Fibroblast of villous mesenchyme (primary cell): ENCODE measurements around the gene NTNG2. TPM values are rescaled to one million over a fixed set of nuclear protein-coding genes. Genes with fewer than 3 reads are reported as not detected.

Experiments used
- DNase-seq: peaks from one replicate; pipeline ENCODE4 v3.0.0-alpha.2; 2010; ENCODE audit warnings: low read depth
- H3K4me3 ChIP-seq: 2 replicates; pipeline ENCODE4 v1.5.1; 2011; ENCODE audit warnings: low read depth, mild to moderate bottlenecking, low read length
- total RNA-seq: library from RNA; depleted of rRNA; stranded (reverse); fragments of >200 nt; gene quantifications from 2 replicates; pipeline ENCODE4 v1.2.3, GENCODE V29; 2012
- TF ChIP-seq, protein P1 (sequence below): IDR thresholded peaks from 2 replicates; pipeline ENCODE4 v1.5.1; 2012; ENCODE audit warnings: low read depth, mild to moderate bottlenecking, low read length; ENCODE audit not compliant: insufficient read depth

NTNG2 gene
- total RNA-seq, 1 donor = 0.86 TPM

DNA sequence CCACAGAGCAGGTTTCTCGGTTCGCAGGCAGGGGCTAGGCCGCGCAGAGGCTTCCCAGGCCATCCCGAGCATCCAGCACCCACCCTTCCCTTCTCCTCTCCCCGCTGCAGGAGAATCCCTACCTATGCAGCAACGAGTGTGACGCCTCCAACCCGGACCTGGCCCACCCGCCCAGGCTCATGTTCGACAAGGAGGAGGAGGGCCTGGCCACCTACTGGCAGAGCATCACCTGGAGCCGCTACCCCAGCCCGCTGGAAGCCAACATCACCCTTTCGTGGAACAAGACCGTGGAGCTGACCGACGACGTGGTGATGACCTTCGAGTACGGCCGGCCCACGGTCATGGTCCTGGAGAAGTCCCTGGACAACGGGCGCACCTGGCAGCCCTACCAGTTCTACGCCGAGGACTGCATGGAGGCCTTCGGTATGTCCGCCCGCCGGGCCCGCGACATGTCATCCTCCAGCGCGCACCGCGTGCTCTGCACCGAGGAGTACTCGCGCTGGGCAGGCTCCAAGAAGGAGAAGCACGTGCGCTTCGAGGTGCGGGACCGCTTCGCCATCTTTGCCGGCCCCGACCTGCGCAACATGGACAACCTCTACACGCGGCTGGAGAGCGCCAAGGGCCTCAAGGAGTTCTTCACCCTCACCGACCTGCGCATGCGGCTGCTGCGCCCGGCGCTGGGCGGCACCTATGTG, 36.1 kb downstream of the NTNG2 start:
- TF ChIP-seq, protein P1, sequence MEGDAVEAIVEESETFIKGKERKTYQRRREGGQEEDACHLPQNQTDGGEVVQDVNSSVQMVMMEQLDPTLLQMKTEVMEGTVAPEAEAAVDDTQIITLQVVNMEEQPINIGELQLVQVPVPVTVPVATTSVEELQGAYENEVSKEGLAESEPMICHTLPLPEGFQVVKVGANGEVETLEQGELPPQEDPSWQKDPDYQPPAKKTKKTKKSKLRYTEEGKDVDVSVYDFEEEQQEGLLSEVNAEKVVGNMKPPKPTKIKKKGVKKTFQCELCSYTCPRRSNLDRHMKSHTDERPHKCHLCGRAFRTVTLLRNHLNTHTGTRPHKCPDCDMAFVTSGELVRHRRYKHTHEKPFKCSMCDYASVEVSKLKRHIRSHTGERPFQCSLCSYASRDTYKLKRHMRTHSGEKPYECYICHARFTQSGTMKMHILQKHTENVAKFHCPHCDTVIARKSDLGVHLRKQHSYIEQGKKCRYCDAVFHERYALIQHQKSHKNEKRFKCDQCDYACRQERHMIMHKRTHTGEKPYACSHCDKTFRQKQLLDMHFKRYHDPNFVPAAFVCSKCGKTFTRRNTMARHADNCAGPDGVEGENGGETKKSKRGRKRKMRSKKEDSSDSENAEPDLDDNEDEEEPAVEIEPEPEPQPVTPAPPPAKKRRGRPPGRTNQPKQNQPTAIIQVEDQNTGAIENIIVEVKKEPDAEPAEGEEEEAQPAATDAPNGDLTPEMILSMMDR = no peak
- no peak overlapping the region for H3K4me3 ChIP-seq
- DNase-seq = no peak

DNA sequence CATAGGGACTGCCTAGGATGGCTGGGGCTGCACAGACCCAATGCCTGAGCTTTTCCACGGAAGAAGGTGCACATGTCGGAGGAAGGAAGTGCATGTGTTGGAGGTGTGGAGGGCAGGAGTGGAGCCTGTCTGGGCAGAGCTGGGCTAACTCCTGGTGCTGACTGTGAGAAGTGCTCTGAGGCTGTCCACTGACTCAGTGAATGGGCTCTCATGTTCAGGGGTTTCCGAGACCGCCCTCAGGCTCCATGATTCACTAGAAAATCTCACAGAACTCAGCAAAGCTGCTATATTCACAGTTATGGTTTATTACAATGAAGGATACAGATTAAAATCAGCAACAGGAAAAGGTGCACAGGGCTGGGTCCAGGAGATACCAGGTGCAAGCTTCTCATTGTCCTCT, 37.2 kb downstream of the NTNG2 start:
- no peak for DNase-seq
- TF ChIP-seq, protein P1 = no peak
- H3K4me3 ChIP-seq = no peak overlapping the region

DNA sequence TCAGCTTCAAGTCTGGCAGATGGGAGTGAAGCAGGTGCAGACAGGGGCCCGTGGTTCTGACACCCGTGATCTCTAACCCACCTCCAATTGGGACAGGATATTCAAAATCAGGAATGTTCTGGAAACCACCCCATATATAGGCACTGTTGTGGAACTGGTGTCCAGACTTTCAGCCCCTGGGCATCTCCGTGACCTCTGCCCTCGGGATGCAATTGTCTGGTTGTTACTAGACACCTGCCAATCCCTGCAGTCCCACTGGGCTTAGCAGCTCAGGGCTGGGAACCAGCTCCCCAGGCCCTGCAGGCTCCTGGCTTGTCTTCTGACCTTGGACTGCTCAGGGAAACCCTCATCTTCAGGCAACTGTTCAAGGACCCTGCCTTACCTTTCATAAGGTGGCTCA, 38.8 kb downstream of the NTNG2 start:
- TF ChIP-seq, protein P1 = no peak
- no peak overlapping the region for H3K4me3 ChIP-seq
- DNase-seq = no peak

DNA sequence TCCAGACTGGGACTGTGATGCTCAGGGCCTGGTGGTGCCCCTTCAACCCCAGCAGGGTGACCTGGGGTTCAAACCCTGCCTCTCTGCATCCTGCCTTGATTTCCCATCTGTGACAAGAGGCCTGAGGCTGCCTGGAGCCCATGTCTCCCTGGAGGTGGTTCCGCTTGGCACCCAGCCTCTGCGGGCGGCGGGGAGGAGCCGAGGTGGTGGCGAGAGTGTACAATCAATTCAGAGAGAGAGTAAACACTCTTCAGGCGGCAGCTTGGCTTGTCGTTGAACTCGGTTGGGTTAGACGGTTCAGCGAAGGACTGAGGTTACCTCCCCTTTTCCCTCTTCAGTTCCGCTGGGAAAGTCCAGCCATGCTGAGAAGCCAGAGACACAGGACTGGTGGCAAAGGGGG, 39.3 kb downstream of the NTNG2 start:
- TF ChIP-seq, protein P1 = no peak
- no peak for DNase-seq
- no peak overlapping the region for H3K4me3 ChIP-seq

DNA sequence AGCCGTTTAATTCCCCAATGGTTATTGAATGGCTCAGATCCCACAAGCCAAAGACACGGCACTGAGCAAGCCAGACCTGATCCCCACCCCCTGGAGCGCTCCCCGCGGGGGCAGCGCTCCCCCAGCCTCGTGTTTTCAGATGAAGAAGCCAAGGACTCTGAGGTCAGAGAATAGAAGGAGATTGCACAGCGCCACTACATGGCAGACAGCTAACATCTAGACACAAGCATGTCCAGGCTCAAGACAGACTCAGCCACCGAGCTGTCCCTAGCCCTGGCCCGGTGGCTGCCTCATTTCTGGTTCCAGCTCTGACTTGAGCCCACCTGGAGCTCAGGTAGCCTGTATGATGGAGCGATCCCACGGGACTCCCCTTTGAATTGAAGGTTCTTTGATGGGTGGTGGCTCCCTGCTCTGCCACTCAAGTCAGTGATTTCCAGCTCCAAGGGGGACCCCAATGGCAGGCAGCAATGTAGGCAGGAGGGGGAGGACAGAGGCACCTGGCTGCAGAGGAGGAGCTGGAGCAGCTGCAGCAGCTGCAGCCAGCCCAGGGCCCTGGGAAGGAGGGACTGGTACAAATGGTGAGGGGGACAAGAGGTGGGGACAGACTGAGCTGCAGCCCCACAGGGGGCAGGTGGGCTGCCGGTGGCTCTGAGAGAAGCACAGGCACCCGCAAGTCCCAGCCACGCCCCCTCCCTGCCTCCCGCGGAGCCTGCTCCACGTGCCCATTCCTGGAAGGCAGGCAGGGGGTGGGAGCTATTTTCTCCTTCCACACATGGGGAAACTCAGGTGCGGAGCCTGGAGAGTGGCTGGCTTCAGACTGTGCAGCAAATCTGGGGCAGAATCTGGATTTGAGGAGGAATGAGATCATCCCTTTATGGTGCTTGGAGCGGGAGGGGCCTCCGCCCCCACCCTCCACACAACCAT, 40.2 kb downstream of the NTNG2 start:
- TF ChIP-seq, protein P1 = no peak
- H3K4me3 ChIP-seq = no peak overlapping the region
- no peak for DNase-seq

DNA sequence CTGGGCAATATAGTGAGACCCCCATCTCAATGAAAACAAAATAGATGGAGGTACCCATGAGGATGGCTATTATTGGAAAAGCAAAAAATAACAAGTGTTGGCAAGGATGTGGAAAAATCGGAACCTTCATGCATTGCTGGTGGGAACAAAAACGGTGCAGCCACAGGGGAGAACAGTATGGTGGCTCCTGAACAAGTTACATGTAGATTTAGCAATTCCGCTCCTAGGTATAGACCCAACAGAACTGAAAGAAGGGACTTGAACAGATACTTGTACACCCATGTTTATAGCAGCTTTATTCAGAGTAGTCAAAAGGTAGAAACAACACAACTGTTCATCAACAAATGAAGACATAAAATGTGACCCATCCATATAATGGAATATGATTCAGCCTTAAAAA, 43.0 kb downstream of the NTNG2 start:
- DNase-seq = no peak
- H3K4me3 ChIP-seq = no peak overlapping the region
- TF ChIP-seq, protein P1 = no peak
